Endothelial cell of umbilical vein (primary cell): ENCODE measurements around the gene PROZ. TPM values are rescaled to one million over a fixed set of nuclear protein-coding genes. Genes with fewer than 3 reads are reported as not detected.

ENCODE experiments used
- BruUV-seq: library from RNA; stranded (reverse); fragments of 400-500 nt; replicated peaks from 2 replicates; lab custom pipeline; 2021; lab: Mats Ljungman, UMichigan
- CTCF ChIA-PET: fragments of 300-600, 350-600 bp; sonication (Branson Sonifier 250); formaldehyde crosslinking; loops from one replicate; lab custom pipeline; 2021; ENCODE audit warnings: antibody characterized with exemption, inconsistent platforms; lab: Charles Lee
- POLR2A ChIA-PET: fragments of 300-600, 350-600 bp; sonication (Branson Sonifier 250); formaldehyde crosslinking; loops from one replicate; lab custom pipeline; 2021; ENCODE audit warnings: antibody characterized with exemption, inconsistent platforms; lab: Charles Lee
- DNase-seq: peaks from one replicate; pipeline ENCODE4 v3.0.0-alpha.2; 2011; ENCODE audit warnings: low read depth, low spot score
- FAIRE-seq: peaks from 2 replicates; lab custom pipeline; 2011; peaks lifted over from hg19 to GRCh38; lab: Jason Lieb, UNC
- H2AFZ ChIP-seq: 2 replicates; pipeline ENCODE4 v1.6.0; 2012; ENCODE audit warnings: low read depth, low read length, control low read depth, inconsistent platforms
- H3K27ac ChIP-seq: 2 replicates; pipeline ENCODE4 v1.5.1; 2011; ENCODE audit warnings: low read depth, mild to moderate bottlenecking, control low read depth, low read length, moderate library complexity; ENCODE audit not compliant: insufficient read depth
- H3K27me3 ChIP-seq, 2 experiments: 2 replicates each; pipeline versions ENCODE4 v1.6.0 to v1.6.1; 2011; ENCODE audit warnings: low read length in 2 of 2, mixed read lengths in 1 of 2; ENCODE audit not compliant: control insufficient read depth in 2 of 2, insufficient read depth in 2 of 2
- H3K36me3 ChIP-seq, 2 experiments: 2 replicates in 1 of 2; 3 replicates in 1 of 2; pipeline ENCODE4 v1.5.1; 2011; ENCODE audit warnings: low read length in 2 of 2, mild to moderate bottlenecking in 1 of 2, moderate library complexity in 1 of 2; ENCODE audit not compliant: control insufficient read depth in 2 of 2, insufficient read depth in 2 of 2; ENCODE audit errors: extremely low read depth in 1 of 2
- H3K4me1 ChIP-seq: 3 replicates; pipeline ENCODE4 v1.5.1; 2011; ENCODE audit warnings: mild to moderate bottlenecking, low read length; ENCODE audit not compliant: control insufficient read depth, insufficient read depth; ENCODE audit errors: extremely low read depth
- H3K4me2 ChIP-seq: 2 replicates; pipeline ENCODE4 v1.6.1; 2011; ENCODE audit warnings: low read length, control low read depth, mixed read lengths; ENCODE audit not compliant: insufficient read depth
- H3K4me3 ChIP-seq, 3 experiments: fragments of 200-600 bp in 1 of 3; sonication (generic), shearing (Covaris generic) in 1 of 3; replicated peaks in 1 of 3; 2 replicates each; pipeline ENCODE4 v1.5.1; 2011 to 2016; ENCODE audit warnings: control low read depth in 3 of 3, low read length in 3 of 3, mild to moderate bottlenecking in 2 of 3, inconsistent platforms in 1 of 3, low read depth in 1 of 3, moderate library complexity in 1 of 3; ENCODE audit not compliant: insufficient read depth in 1 of 3
- H3K79me2 ChIP-seq: 2 replicates; pipeline ENCODE4 v1.6.0; 2012; ENCODE audit warnings: low read length, inconsistent platforms; ENCODE audit not compliant: control insufficient read depth, insufficient read depth
- H3K9ac ChIP-seq: replicated peaks from 2 replicates; pipeline ENCODE3; 2011; ENCODE audit warnings: low read length, control low read depth; ENCODE audit not compliant: insufficient read depth; ENCODE audit errors: extremely low read depth
- H3K9me1 ChIP-seq: replicated peaks from 3 replicates; pipeline ENCODE4 v1.6.0; 2011; ENCODE audit warnings: mild to moderate bottlenecking, low read length; ENCODE audit not compliant: control insufficient read depth, insufficient read depth; ENCODE audit errors: extremely low read depth
- H3K9me3 ChIP-seq: replicated peaks from 2 replicates; pipeline ENCODE4 v1.5.1; 2012; ENCODE audit warnings: low read length, inconsistent platforms; ENCODE audit not compliant: control insufficient read depth, insufficient read depth
- H4K20me1 ChIP-seq: replicated peaks from 2 replicates; pipeline ENCODE3; 2011; ENCODE audit warnings: mild to moderate bottlenecking, low read length; ENCODE audit not compliant: control insufficient read depth, insufficient read depth; ENCODE audit errors: extremely low read depth
- EZH2 ChIP-seq: IDR thresholded peaks from 2 replicates; pipeline ENCODE4 v1.6.1; 2012; ENCODE audit warnings: borderline replicate concordance, low read depth, mild to moderate bottlenecking, moderate library complexity, low read length, inconsistent platforms; ENCODE audit not compliant: severe bottlenecking
- FOS ChIP-seq: IDR thresholded peaks from 2 replicates; pipeline ENCODE4 v1.6.1; 2011; ENCODE audit warnings: mild to moderate bottlenecking, low read length, moderate library complexity, borderline replicate concordance; ENCODE audit not compliant: insufficient read depth
- GATA2 ChIP-seq: IDR thresholded peaks from 2 replicates; pipeline ENCODE4 v1.7.0; 2011; ENCODE audit warnings: low read depth, mild to moderate bottlenecking, moderate library complexity, mixed read lengths, low read length; ENCODE audit not compliant: insufficient read length, insufficient read depth
- JUN ChIP-seq: IDR thresholded peaks from 2 replicates; pipeline ENCODE4 v1.6.1; 2011; ENCODE audit warnings: borderline replicate concordance, low read depth; ENCODE audit not compliant: insufficient read length, insufficient read depth
- MYC ChIP-seq: IDR thresholded peaks from one replicate; pipeline ENCODE4 v1.6.1; 2011; ENCODE audit warnings: mild to moderate bottlenecking, low read depth, low read length
- POLR2A ChIP-seq: IDR thresholded peaks from 2 replicates; pipeline ENCODE4 v1.6.1; 2012; ENCODE audit warnings: low read depth, mild to moderate bottlenecking, control low read depth, low read length
- POLR2AphosphoS5 ChIP-seq: IDR thresholded peaks from 2 replicates; pipeline ENCODE4 v1.6.1; 2012; ENCODE audit warnings: low read depth, mild to moderate bottlenecking, control low read depth, low read length, moderate library complexity; ENCODE audit not compliant: insufficient read depth
- dilution Hi-C: fragments of 300-500 bp; cut with MboI; formaldehyde crosslinking; loops from one replicate; pipeline ENCODE4 v1.15.0; 2019; ENCODE audit warnings: low sequenced_read_pairs; ENCODE audit not compliant: extremely low pct_ligation_motif_present
- intact Hi-C: fragments of 100-400 bp; cut with micrococcal nuclease; formaldehyde crosslinking; loops from one replicate; pipeline ENCODE4 v1.10.0; 2022
- polyA plus RNA-seq, 4 experiments: library from polyadenylated mRNA; depleted of rRNA in 3 of 4; stranded (reverse) in 3 of 4; unstranded in 1 of 4; fragments of >200 nt; gene quantifications; 2 replicates each; pipeline versions ENCODE4 v1.2.1 to v1.2.3, GENCODE V29; 2011 to 2012; ENCODE audit warnings: missing spikeins in 1 of 4
- total RNA-seq: library from RNA; stranded (reverse); gene quantifications from 2 replicates; pipeline ENCODE4 v1.2.3, GENCODE V29; 2021
- TF ChIP-seq, protein P1 (sequence below): IDR thresholded peaks from 2 replicates; pipeline ENCODE4 v1.6.1; 2011; ENCODE audit not compliant: insufficient read depth, insufficient read length
- TF ChIP-seq, protein P2 (sequence below), 2 donors: IDR thresholded peaks; 1 replicate in 1 of 2; 2 replicates in 1 of 2; pipeline ENCODE4 v1.5.1; 2011; ENCODE audit warnings: low read length in 2 of 2, mild to moderate bottlenecking in 2 of 2, moderate library complexity in 2 of 2, control low read depth in 1 of 2, inconsistent platforms in 1 of 2, low read depth in 1 of 2; ENCODE audit not compliant: insufficient read depth in 1 of 2; ENCODE audit errors: extremely low read depth in 1 of 2

The PROZ gene
- total and polyA plus RNA-seq, 2 donors (not counting 3 experiments of a cell fraction or from before 2014, with no cell fraction given), result not detected

DNA sequence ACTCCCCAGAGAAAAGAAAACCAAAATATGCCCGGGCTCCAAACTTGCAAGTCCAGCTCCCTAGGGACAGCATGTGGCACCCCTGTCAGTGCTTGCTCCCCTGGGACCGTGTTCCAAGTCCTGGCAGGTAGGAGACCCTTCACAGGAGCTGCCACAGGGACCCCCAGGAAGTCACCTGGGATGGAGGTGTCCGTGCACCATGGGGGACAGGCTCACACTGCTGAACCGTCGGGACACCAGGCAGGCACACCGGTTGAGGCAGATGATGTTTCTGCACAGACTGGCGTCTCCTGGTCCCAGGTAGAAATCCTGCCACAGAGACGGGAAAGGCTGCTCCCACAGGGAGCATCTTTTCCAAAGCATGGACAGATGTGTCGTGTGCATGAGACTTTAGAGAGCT is 11.7 kb upstream of the PROZ start:
- H3K27ac ChIP-seq, result no peak overlapping the region
- no peaks in the 10 kb centered on the region for H3K9me3 ChIP-seq
- no peak overlapping the region for H3K9ac ChIP-seq
- H3K27me3 ChIP-seq, result peaks cover 0 to 2% of the 10 kb centered on the region in 2 experiments
- H3K79me2 ChIP-seq, result no peaks in the 10 kb centered on the region
- H3K36me3 ChIP-seq, result no peaks in the 10 kb centered on the region
- no peaks in the 10 kb centered on the region for H3K4me1 ChIP-seq
- no TSS peak for BruUV-seq
- no peaks in the 10 kb centered on the region for H3K9me1 ChIP-seq
- DNase-seq (no peak), FAIRE-seq (no peak)
- no peak overlapping the region for H3K4me3 ChIP-seq
- dilution Hi-C loops, result no loop called here
- TF ChIP-seq, protein P1, sequence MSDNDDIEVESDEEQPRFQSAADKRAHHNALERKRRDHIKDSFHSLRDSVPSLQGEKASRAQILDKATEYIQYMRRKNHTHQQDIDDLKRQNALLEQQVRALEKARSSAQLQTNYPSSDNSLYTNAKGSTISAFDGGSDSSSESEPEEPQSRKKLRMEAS, result no peak
- no peak for TF ChIP-seq POLR2A
- no peak for TF ChIP-seq GATA2
- TF ChIP-seq, protein P2, sequence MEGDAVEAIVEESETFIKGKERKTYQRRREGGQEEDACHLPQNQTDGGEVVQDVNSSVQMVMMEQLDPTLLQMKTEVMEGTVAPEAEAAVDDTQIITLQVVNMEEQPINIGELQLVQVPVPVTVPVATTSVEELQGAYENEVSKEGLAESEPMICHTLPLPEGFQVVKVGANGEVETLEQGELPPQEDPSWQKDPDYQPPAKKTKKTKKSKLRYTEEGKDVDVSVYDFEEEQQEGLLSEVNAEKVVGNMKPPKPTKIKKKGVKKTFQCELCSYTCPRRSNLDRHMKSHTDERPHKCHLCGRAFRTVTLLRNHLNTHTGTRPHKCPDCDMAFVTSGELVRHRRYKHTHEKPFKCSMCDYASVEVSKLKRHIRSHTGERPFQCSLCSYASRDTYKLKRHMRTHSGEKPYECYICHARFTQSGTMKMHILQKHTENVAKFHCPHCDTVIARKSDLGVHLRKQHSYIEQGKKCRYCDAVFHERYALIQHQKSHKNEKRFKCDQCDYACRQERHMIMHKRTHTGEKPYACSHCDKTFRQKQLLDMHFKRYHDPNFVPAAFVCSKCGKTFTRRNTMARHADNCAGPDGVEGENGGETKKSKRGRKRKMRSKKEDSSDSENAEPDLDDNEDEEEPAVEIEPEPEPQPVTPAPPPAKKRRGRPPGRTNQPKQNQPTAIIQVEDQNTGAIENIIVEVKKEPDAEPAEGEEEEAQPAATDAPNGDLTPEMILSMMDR (IDR thresholded peaks at IDR 0.05; ENCODE audit: extremely low read depth in 1 of 2, insufficient read depth in 1 of 2, low read depth in 1 of 2, low read length in 2 of 2), result no peak
- TF ChIP-seq EZH2, result no peak
- no peak for TF ChIP-seq MYC
- TF ChIP-seq JUN, result no peak
- TF ChIP-seq POLR2AphosphoS5, result no peak
- TF ChIP-seq FOS, result no peak
- no peaks in the 10 kb centered on the region for H4K20me1 ChIP-seq
- ChIA-PET POLR2A (no interaction called here), CTCF (no interaction called here)
- H3K4me2 ChIP-seq, result no peak overlapping the region
- H2AFZ ChIP-seq, result no peak overlapping the region
- intact Hi-C loops, result no loop called here
